Measurements from ENCODE around the gene PRR36. TPM values are rescaled to one million over a fixed set of nuclear protein-coding genes. Genes with fewer than 3 reads are reported as not detected.

Gene PRR36
- total and polyA plus RNA-seq, 10 donors: 0.02 to 0.43 (median 0.09) TPM; not detected in 3

- Histone ChIP-seq H3K36me3 (peaks cover 0 to 40% (median 0%) of the 10 kb centered on the region in 6 donors), H3K4me3 (no peak overlapping the region), H3K27me3 (replicated peaks in 1 of 7) (no peaks in the 10 kb centered on the region), H3K4me1 (peaks cover 4 to 22% (median 9%) of the 10 kb centered on the region in 6 donors), H3K9me3 (no peaks in the 10 kb centered on the region), H3K27ac (no peak overlapping the region)
- intact Hi-C loops (cut with DNase I; ENCODE audit: low total_unique reads): no loop called here
- TF ChIP-seq POLR2A (IDR thresholded peaks at IDR 0.05): no peak
- TF ChIP-seq POLR2AphosphoS5 (IDR thresholded peaks at IDR 0.05): peak in 1 of 3 donors; percentile 4
- DNase-seq: no peak
- WGBS, 5 donors: 90 to 97% (median 90%) methylated on average over 28 to 34 of the region's 34 CpGs
These were observed 25.3 kb downstream of the PRR36 start for GRCh38 chr19:7848779-7849457.

GRCh38 chr19:7847664-7848063, 26.5 kb downstream of the PRR36 start:
- Histone ChIP-seq H3K4me1 (peaks cover 0 to 10% (median 0%) of the 10 kb centered on the region in 6 donors), H3K27me3 (replicated peaks in 1 of 7) (no peaks in the 10 kb centered on the region), H3K27ac (no peak overlapping the region), H3K9me3 (no peaks in the 10 kb centered on the region), H3K4me3 (no peak overlapping the region), H3K36me3 (peaks cover 0 to 40% (median 0%) of the 10 kb centered on the region in 6 donors)
- intact Hi-C loops (cut with DNase I; ENCODE audit: low total_unique reads): no loop called here
- no peak for TF ChIP-seq POLR2A (IDR thresholded peaks at IDR 0.05)
- TF ChIP-seq CTCF (IDR thresholded peaks at IDR 0.05 in 8 of 11, conservative IDR thresholded peaks at IDR 0.05 in 3 of 11): no peak
- no peak for TF ChIP-seq POLR2AphosphoS5 (IDR thresholded peaks at IDR 0.05)
- 86 to 96% (median 93%) methylated on average over 22 to 23 of the region's 23 CpGs for WGBS, 5 donors
- no peak for DNase-seq

GRCh38 chr19:7846155-7846646, 28.0 kb downstream of the PRR36 start:
- Histone ChIP-seq H3K27me3 (replicated peaks in 1 of 7) (no peaks in the 10 kb centered on the region), H3K4me1 (peaks cover 0 to 9% (median 0%) of the 10 kb centered on the region in 6 donors), H3K4me3 (no peak overlapping the region), H3K36me3 (peaks cover 0 to 34% (median 0%) of the 10 kb centered on the region in 6 donors), H3K9me3 (no peaks in the 10 kb centered on the region), H3K27ac (no peak overlapping the region)
- TF ChIP-seq POLR2A (IDR thresholded peaks at IDR 0.05) (no peak), POLR2AphosphoS5 (IDR thresholded peaks at IDR 0.05) (no peak), CTCF (IDR thresholded peaks at IDR 0.05 in 8 of 11, conservative IDR thresholded peaks at IDR 0.05 in 3 of 11) (no peak)
- no peak for DNase-seq
- WGBS, 5 donors: 54 to 84% (median 82%) methylated on average over 9 to 19 of the region's 19 CpGs
- intact Hi-C loops (cut with DNase I; ENCODE audit: low total_unique reads): no loop called here

- WGBS, 5 donors: 82 to 87% (median 85%) methylated on average over 8 to 20 of the region's 20 CpGs
- DNase-seq: no peak
These were observed 28.6 kb downstream of the PRR36 start for GRCh38 chr19:7845390-7846154.

More at GRCh38 chr19:7845390-7846154, 28.6 kb downstream of the PRR36 start:
- Histone ChIP-seq H3K4me3 (no peak overlapping the region), H3K4me1 (peaks cover 0 to 9% (median 0%) of the 10 kb centered on the region in 6 donors), H3K27ac (no peak overlapping the region), H3K9me3 (no peaks in the 10 kb centered on the region), H3K36me3 (peaks cover 0 to 28% (median 0%) of the 10 kb centered on the region in 6 donors), H3K27me3 (replicated peaks in 1 of 7) (no peaks in the 10 kb centered on the region)
- no peak for TF ChIP-seq POLR2AphosphoS5 (IDR thresholded peaks at IDR 0.05)
- TF ChIP-seq POLR2A (IDR thresholded peaks at IDR 0.05): no peak
- no peak for TF ChIP-seq CTCF (IDR thresholded peaks at IDR 0.05 in 8 of 11, conservative IDR thresholded peaks at IDR 0.05 in 3 of 11)
- intact Hi-C loops (cut with DNase I; ENCODE audit: low total_unique reads): no loop called here
